ENCODE measurements around the gene MRLN.

Gene MRLN

DNA sequence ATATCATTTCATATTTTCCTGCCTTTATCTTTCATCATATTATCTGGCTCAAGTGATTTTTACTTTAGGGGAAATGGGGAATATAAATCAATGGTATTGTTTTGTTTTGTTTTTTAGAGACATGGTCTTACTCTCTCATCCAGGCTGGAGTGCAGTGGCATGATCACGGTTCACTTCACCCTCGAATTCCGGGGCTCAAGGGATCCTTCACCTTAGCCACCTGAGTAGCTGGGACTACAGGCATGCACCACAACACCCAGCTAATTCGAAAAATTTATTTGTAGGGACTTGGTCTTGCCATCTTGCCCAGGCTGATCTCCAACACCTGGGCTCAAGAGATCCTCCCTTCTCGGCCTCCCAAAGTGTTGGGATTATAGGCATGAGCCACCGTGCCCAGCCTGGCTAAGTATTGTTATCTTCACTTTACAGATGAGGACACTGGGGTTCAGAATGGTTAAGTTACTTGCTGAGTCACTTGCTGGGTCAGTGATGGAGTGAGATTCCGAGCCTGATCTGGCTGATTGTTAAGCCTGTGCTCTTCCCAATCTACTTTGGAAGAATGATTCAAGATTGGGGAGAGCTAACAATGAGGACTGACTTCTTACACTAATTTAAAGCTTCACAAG is 39.9 kb downstream of the MRLN start:
- Histone ChIP-seq H3K36me3 (ENCODE audit: control insufficient read depth, insufficient read depth, low read length) (no peaks in the 10 kb centered on the region), H3K4me3 (ENCODE audit: low read length) (no peak overlapping the region), H3K9ac (ENCODE audit: low read length) (no peak overlapping the region)

DNA sequence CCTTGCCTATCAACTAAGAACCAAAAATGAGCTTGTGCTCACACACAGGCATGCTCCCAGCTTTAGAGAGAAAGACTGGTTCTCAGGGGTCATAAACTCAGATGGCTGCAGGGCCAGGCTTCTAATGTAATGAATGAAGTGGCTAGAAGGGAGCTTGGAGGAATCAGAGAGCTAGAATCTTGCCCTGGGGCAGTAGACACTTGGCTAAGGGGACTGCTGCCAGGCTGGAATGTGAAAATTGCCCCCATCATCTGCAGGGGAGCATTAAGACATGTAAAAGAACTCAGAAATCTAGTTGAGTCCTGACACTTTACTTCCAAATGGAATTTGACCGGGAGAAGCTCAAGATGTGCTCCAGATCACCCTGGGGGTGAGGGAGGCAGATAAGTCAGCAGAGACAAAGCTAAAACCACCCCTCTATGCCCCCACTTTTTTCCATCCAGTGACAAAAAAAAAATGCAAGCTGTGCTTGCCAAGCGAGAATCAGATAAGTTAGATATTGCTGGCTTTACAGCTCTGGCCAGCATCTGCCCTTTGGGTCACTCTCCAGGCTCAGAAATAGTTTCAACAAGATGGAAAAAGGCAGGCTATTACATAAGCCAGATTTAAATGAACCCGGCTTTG is 41.3 kb downstream of the MRLN start:
- Histone ChIP-seq H3K9me3 (ENCODE audit: control insufficient read depth, low read length) (no peaks in the 10 kb centered on the region), H3K27me3 (ENCODE audit: control insufficient read depth, insufficient read depth, low read length) (peaks cover 21% of the 10 kb centered on the region), H3K36me3 (ENCODE audit: control insufficient read depth, insufficient read depth, low read length) (no peaks in the 10 kb centered on the region), H3K4me3 (ENCODE audit: low read length) (no peak overlapping the region), H3K9ac (ENCODE audit: low read length) (no peak overlapping the region), H3K4me1 (ENCODE audit: control insufficient read depth, insufficient read depth, low read length) (peaks cover 15% of the 10 kb centered on the region)

More for the DNA sequence above, 39.9 kb downstream of the MRLN start:
- Histone ChIP-seq H3K9me3 (ENCODE audit: control insufficient read depth, low read length) (no peaks in the 10 kb centered on the region), H3K27me3 (ENCODE audit: control insufficient read depth, insufficient read depth, low read length) (peaks cover 16% of the 10 kb centered on the region), H3K4me1 (ENCODE audit: control insufficient read depth, insufficient read depth, low read length) (peaks cover 15% of the 10 kb centered on the region)

- Histone ChIP-seq H3K27me3 (ENCODE audit: control insufficient read depth, insufficient read depth, low read length) (peaks cover 21% of the 10 kb centered on the region), H3K36me3 (ENCODE audit: control insufficient read depth, insufficient read depth, low read length) (no peaks in the 10 kb centered on the region), H3K9me3 (ENCODE audit: control insufficient read depth, low read length) (no peaks in the 10 kb centered on the region), H3K4me1 (ENCODE audit: control insufficient read depth, insufficient read depth, low read length) (peaks cover 15% of the 10 kb centered on the region), H3K9ac (ENCODE audit: low read length) (peak within 1 kb of the TSS; percentile 68), H3K4me3 (ENCODE audit: low read length) (peak within 1 kb of the TSS; percentile 54)
Measured at GRCh38 chr10:59709395-59710125, 43.7 kb downstream of the MRLN start, which contains the start of gene SLC16A9. Gene SLC16A9, minus strand, starts transcription at chr10:59709850. Its CDS starts 25,559 bp downstream, at chr10:59684291.

DNA sequence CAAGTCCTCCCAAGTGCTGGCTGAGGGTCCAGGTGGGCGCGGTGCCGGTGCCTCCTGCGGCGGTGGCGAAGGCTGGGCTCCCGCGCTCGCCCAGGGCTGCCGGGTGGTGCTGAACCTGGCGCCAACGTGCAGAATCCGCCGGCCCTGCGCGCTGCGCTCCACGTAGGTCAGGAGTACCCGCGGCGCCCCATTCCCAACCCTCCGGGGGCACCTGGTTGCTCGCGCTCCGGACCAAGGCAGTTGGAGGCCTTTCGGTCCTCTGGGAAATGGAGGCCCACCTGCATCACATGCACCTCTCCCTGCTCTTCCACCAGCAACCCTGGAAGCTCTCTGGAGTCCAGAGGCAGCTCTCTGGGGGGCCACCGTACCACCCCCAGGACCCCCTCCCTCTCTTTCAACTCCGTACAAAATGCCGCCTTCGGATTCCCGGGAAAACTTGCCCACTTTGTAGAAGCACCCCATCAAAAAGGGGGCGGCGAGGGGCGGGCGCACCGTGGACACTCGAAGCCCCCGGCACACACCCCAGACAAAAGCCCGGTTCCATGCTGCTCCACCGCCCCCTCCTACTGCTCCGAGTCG is 44.4 kb downstream of the MRLN start:
- Histone ChIP-seq H3K4me3 (ENCODE audit: low read length) (peak overlapping the region; percentile 54), H3K4me1 (ENCODE audit: control insufficient read depth, insufficient read depth, low read length) (peaks cover 11% of the 10 kb centered on the region), H3K36me3 (ENCODE audit: control insufficient read depth, insufficient read depth, low read length) (no peaks in the 10 kb centered on the region), H3K27me3 (ENCODE audit: control insufficient read depth, insufficient read depth, low read length) (peaks cover 21% of the 10 kb centered on the region), H3K9ac (ENCODE audit: low read length) (peak overlapping the region; percentile 68), H3K9me3 (ENCODE audit: control insufficient read depth, low read length) (no peaks in the 10 kb centered on the region)

- H3K27me3 ChIP-seq (ENCODE audit: control insufficient read depth, insufficient read depth, low read length) = peaks cover 17% of the 10 kb centered on the region
- H3K36me3 ChIP-seq (ENCODE audit: control insufficient read depth, insufficient read depth, low read length) = no peaks in the 10 kb centered on the region
- no peak overlapping the region for H3K9ac ChIP-seq (ENCODE audit: low read length)
- no peaks in the 10 kb centered on the region for H3K9me3 ChIP-seq (ENCODE audit: control insufficient read depth, low read length)
- H3K4me1 ChIP-seq (ENCODE audit: control insufficient read depth, insufficient read depth, low read length) = peaks cover 10% of the 10 kb centered on the region
- H3K4me3 ChIP-seq (ENCODE audit: low read length) = no peak overlapping the region
Measured at GRCh38 chr10:59706851-59707797, 46.1 kb downstream of the MRLN start.

GRCh38 chr10:59705931-59706330 is 47.3 kb downstream of the MRLN start:
- Histone ChIP-seq H3K4me1 (ENCODE audit: control insufficient read depth, insufficient read depth, low read length) (peaks cover 10% of the 10 kb centered on the region), H3K36me3 (ENCODE audit: control insufficient read depth, insufficient read depth, low read length) (no peaks in the 10 kb centered on the region), H3K9me3 (ENCODE audit: control insufficient read depth, low read length) (no peaks in the 10 kb centered on the region), H3K9ac (ENCODE audit: low read length) (no peak overlapping the region), H3K27me3 (ENCODE audit: control insufficient read depth, insufficient read depth, low read length) (peaks cover 17% of the 10 kb centered on the region), H3K4me3 (ENCODE audit: low read length) (no peak overlapping the region)

- H3K36me3 ChIP-seq (ENCODE audit: control insufficient read depth, insufficient read depth, low read length) = no peaks in the 10 kb centered on the region
- peaks cover 6% of the 10 kb centered on the region for H3K4me1 ChIP-seq (ENCODE audit: control insufficient read depth, insufficient read depth, low read length)
- H3K4me3 ChIP-seq (ENCODE audit: low read length) = no peak overlapping the region
- H3K9ac ChIP-seq (ENCODE audit: low read length) = no peak overlapping the region
- H3K27me3 ChIP-seq (ENCODE audit: control insufficient read depth, insufficient read depth, low read length) = peaks cover 17% of the 10 kb centered on the region
- H3K9me3 ChIP-seq (ENCODE audit: control insufficient read depth, low read length) = no peaks in the 10 kb centered on the region
Measured at GRCh38 chr10:59704630-59705029, 48.6 kb downstream of the MRLN start.

DNA sequence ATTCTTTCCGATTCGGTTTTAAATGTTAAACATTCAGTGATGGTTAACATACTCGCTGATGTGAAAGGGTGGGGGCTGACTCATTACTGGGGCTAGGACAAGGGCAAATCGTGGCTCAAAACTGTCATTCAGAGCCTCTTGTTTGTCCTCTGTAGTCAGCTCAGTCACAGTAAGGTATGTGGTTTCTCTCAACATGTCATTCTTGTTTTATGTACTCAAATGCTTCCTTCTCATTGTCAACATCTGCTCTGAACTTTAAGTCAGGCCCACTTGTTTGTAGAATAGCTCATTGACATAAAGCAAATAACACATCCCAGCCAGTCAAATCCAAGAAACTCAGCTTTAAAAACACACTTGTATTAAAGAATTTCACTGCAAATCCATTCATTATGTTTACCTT is 50.9 kb downstream of the MRLN start:
- no peak overlapping the region for H3K4me3 ChIP-seq (ENCODE audit: low read length)
- H3K36me3 ChIP-seq (ENCODE audit: control insufficient read depth, insufficient read depth, low read length) = no peaks in the 10 kb centered on the region
- no peak overlapping the region for H3K9ac ChIP-seq (ENCODE audit: low read length)
- no peaks in the 10 kb centered on the region for H3K9me3 ChIP-seq (ENCODE audit: control insufficient read depth, low read length)
- H3K27me3 ChIP-seq (ENCODE audit: control insufficient read depth, insufficient read depth, low read length) = no peaks in the 10 kb centered on the region
- H3K4me1 ChIP-seq (ENCODE audit: control insufficient read depth, insufficient read depth, low read length) = no peaks in the 10 kb centered on the region

- Histone ChIP-seq H3K9ac (ENCODE audit: low read length) (no peak overlapping the region), H3K36me3 (ENCODE audit: control insufficient read depth, insufficient read depth, low read length) (no peaks in the 10 kb centered on the region), H3K9me3 (ENCODE audit: control insufficient read depth, low read length) (no peaks in the 10 kb centered on the region), H3K27me3 (ENCODE audit: control insufficient read depth, insufficient read depth, low read length) (no peaks in the 10 kb centered on the region), H3K4me1 (ENCODE audit: control insufficient read depth, insufficient read depth, low read length) (no peaks in the 10 kb centered on the region), H3K4me3 (ENCODE audit: low read length) (no peak overlapping the region)
Measured at GRCh38 chr10:59700709-59701108, 52.5 kb downstream of the MRLN start.

GRCh38 chr10:59698326-59698725 is 54.9 kb downstream of the MRLN start:
- H3K4me3 ChIP-seq (ENCODE audit: low read length) = no peak overlapping the region
- H3K36me3 ChIP-seq (ENCODE audit: control insufficient read depth, insufficient read depth, low read length) = no peaks in the 10 kb centered on the region
- no peaks in the 10 kb centered on the region for H3K9me3 ChIP-seq (ENCODE audit: control insufficient read depth, low read length)
- H3K9ac ChIP-seq (ENCODE audit: low read length) = no peak overlapping the region
- no peaks in the 10 kb centered on the region for H3K4me1 ChIP-seq (ENCODE audit: control insufficient read depth, insufficient read depth, low read length)
- no peaks in the 10 kb centered on the region for H3K27me3 ChIP-seq (ENCODE audit: control insufficient read depth, insufficient read depth, low read length)

GRCh38 chr10:59695637-59696036 is 57.6 kb downstream of the MRLN start:
- no peaks in the 10 kb centered on the region for H3K27me3 ChIP-seq (ENCODE audit: control insufficient read depth, insufficient read depth, low read length)
- H3K4me1 ChIP-seq (ENCODE audit: control insufficient read depth, insufficient read depth, low read length) = no peaks in the 10 kb centered on the region
- no peaks in the 10 kb centered on the region for H3K9me3 ChIP-seq (ENCODE audit: control insufficient read depth, low read length)
- H3K9ac ChIP-seq (ENCODE audit: low read length) = no peak overlapping the region
- no peaks in the 10 kb centered on the region for H3K36me3 ChIP-seq (ENCODE audit: control insufficient read depth, insufficient read depth, low read length)
- H3K4me3 ChIP-seq (ENCODE audit: low read length) = no peak overlapping the region
